Esophagus squamous epithelium (tissue), 4 donors: ENCODE data around the gene HBS1L.

Source experiments
- CTCF ChIP-seq, 6 experiments: fragments of 450-650 bp in 4 of 6; fragments of 200-600 bp in 2 of 6; sonication (generic) in 2 of 6; IDR thresholded peaks; one replicate each; pipeline ENCODE4 v1.5.1; 2016 to 2019; ENCODE audit warnings: antibody characterized with exemption in 6 of 6, mild to moderate bottlenecking in 4 of 6, moderate library complexity in 4 of 6
- POLR2A ChIP-seq, 4 donors: fragments of 450-650 bp; IDR thresholded peaks; one replicate each; pipeline ENCODE4 v1.6.1; 2017; ENCODE audit warnings: antibody characterized with exemption in 4 of 4, mild to moderate bottlenecking in 4 of 4, moderate library complexity in 3 of 4

- no peak for TF ChIP-seq POLR2A (IDR thresholded peaks at IDR 0.05)
- TF ChIP-seq CTCF (IDR thresholded peaks at IDR 0.05): no peak
These were observed 117.2 kb downstream of the HBS1L start for GRCh38 chr6:134937426-134937825.
